HL-60 (cell line): ENCODE results near the gene STIM2.

Experiments used
- DNase-seq, 2 experiments: peaks; one replicate each; pipeline ENCODE4 v3.0.0-alpha.2; 2010 to 2020; ENCODE audit warnings: low read depth in 1 of 2, low spot score in 1 of 2
- H3K27ac ChIP-seq: fragments of 250-450 bp; sonication (Bioruptor Pico); replicated peaks from 2 replicates; pipeline ENCODE4 v1.5.1; 2020; ENCODE audit warnings: mild to moderate bottlenecking, moderate library complexity
- H3K27me3 ChIP-seq: fragments of 250-450 bp; sonication (Bioruptor Pico); 2 replicates; pipeline ENCODE4 v1.5.1; 2021; ENCODE audit warnings: mild to moderate bottlenecking, moderate library complexity; ENCODE audit not compliant: insufficient read depth, poor library complexity, severe bottlenecking
- H3K4me3 ChIP-seq: replicated peaks from 2 replicates; pipeline ENCODE4 v1.5.1; 2011; ENCODE audit warnings: mild to moderate bottlenecking, control low read depth, low read length; ENCODE audit not compliant: insufficient read depth
- GABPA ChIP-seq: IDR thresholded peaks from 2 replicates; pipeline ENCODE4 v1.6.1; 2012; ENCODE audit warnings: low read depth
- POLR2AphosphoS5 ChIP-seq: IDR thresholded peaks from 2 replicates; pipeline ENCODE4 v1.6.1; 2012; ENCODE audit warnings: low read depth
- SPI1 ChIP-seq: IDR thresholded peaks from 2 replicates; pipeline ENCODE4 v1.6.1; 2012; ENCODE audit warnings: low read depth, mild to moderate bottlenecking, borderline replicate concordance
- TF ChIP-seq, protein P1 (sequence below): IDR thresholded peaks from one replicate; pipeline ENCODE4 v1.5.1; 2011; ENCODE audit warnings: low read length, control low read depth, inconsistent platforms; ENCODE audit not compliant: insufficient read depth
- TF ChIP-seq, protein P2 (sequence below): IDR thresholded peaks from 2 replicates; pipeline ENCODE4 v1.6.1; 2012; ENCODE audit warnings: low read depth; ENCODE audit not compliant: insufficient replicate concordance

The STIM2 gene

DNA sequence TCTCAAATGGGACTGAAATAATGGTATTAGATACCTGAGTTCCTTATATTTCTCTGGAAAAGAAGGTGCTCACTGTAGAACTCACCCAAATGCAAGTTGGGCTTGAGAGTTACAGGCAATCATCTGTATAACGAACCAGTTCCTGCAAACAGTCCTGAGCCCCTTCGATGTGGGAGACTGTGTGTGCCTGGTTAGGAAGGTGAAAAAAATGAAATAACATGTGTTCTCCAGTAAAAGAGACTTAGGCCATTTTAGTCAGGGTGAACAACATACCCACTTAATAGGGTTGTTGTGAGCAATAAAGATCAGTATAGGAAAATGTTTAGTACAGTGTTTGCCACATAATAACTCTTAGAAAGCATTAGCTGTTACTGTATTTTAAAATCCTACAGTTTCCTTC lies 23.4 kb downstream of the STIM2 start:
- Histone ChIP-seq H3K27me3 (no peaks in the 10 kb centered on the region), H3K27ac (no peak overlapping the region), H3K4me3 (no peak overlapping the region)
- DNase-seq = no peak
- TF ChIP-seq, protein P1, sequence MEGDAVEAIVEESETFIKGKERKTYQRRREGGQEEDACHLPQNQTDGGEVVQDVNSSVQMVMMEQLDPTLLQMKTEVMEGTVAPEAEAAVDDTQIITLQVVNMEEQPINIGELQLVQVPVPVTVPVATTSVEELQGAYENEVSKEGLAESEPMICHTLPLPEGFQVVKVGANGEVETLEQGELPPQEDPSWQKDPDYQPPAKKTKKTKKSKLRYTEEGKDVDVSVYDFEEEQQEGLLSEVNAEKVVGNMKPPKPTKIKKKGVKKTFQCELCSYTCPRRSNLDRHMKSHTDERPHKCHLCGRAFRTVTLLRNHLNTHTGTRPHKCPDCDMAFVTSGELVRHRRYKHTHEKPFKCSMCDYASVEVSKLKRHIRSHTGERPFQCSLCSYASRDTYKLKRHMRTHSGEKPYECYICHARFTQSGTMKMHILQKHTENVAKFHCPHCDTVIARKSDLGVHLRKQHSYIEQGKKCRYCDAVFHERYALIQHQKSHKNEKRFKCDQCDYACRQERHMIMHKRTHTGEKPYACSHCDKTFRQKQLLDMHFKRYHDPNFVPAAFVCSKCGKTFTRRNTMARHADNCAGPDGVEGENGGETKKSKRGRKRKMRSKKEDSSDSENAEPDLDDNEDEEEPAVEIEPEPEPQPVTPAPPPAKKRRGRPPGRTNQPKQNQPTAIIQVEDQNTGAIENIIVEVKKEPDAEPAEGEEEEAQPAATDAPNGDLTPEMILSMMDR = no peak
- no peak for TF ChIP-seq POLR2AphosphoS5
- TF ChIP-seq, protein P2, sequence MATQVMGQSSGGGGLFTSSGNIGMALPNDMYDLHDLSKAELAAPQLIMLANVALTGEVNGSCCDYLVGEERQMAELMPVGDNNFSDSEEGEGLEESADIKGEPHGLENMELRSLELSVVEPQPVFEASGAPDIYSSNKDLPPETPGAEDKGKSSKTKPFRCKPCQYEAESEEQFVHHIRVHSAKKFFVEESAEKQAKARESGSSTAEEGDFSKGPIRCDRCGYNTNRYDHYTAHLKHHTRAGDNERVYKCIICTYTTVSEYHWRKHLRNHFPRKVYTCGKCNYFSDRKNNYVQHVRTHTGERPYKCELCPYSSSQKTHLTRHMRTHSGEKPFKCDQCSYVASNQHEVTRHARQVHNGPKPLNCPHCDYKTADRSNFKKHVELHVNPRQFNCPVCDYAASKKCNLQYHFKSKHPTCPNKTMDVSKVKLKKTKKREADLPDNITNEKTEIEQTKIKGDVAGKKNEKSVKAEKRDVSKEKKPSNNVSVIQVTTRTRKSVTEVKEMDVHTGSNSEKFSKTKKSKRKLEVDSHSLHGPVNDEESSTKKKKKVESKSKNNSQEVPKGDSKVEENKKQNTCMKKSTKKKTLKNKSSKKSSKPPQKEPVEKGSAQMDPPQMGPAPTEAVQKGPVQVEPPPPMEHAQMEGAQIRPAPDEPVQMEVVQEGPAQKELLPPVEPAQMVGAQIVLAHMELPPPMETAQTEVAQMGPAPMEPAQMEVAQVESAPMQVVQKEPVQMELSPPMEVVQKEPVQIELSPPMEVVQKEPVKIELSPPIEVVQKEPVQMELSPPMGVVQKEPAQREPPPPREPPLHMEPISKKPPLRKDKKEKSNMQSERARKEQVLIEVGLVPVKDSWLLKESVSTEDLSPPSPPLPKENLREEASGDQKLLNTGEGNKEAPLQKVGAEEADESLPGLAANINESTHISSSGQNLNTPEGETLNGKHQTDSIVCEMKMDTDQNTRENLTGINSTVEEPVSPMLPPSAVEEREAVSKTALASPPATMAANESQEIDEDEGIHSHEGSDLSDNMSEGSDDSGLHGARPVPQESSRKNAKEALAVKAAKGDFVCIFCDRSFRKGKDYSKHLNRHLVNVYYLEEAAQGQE = no peak
- TF ChIP-seq SPI1 = no peak
- no peak for TF ChIP-seq GABPA

- no peaks in the 10 kb centered on the region for H3K27me3 ChIP-seq
- H3K27ac ChIP-seq = no peak overlapping the region
- H3K4me3 ChIP-seq = no peak overlapping the region
- no peak for DNase-seq
- TF ChIP-seq SPI1 = no peak
- TF ChIP-seq, protein P1 = no peak
These were observed 23.9 kb downstream of the STIM2 start for GRCh38 chr4:26884486-26884988.

DNA sequence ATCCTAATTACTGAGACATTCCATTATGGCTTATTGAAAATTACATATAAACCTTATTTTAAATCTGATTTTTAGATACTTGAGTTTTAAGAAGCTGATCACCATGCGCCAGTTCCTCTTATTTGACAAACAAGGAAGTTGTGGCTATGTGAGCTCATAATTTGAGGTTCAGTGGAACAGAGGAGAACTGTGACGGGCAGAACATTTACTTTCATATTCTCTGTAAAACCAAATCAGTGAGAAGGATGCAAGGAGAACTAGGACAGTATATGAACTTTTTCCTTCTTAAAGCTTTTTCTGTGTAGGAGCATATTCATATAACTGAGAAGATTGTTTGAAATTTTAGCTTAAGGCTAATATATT lies 25.3 kb downstream of the STIM2 start:
- Histone ChIP-seq H3K4me3 (no peak overlapping the region), H3K27ac (no peak overlapping the region), H3K27me3 (no peaks in the 10 kb centered on the region)
- no peak for TF ChIP-seq GABPA
- peak; percentile 98 for TF ChIP-seq SPI1
- peak in 1 of 2 experiments; percentile 83 for DNase-seq

- DNase-seq = no peak
- TF ChIP-seq POLR2AphosphoS5 (no peak), SPI1 (no peak), GABPA (no peak)
- TF ChIP-seq, protein P1 = no peak
- TF ChIP-seq, protein P2 = no peak
- H3K27me3 ChIP-seq = no peaks in the 10 kb centered on the region
- H3K4me3 ChIP-seq = no peak overlapping the region
- no peak overlapping the region for H3K27ac ChIP-seq
These were observed 26.5 kb downstream of the STIM2 start for GRCh38 chr4:26887143-26887542.
